Activated T-cell treated with anti-CD3 and anti-CD28 coated beads for 48 hours (primary cell): ENCODE measurements around the gene LAMB2.

Source experiments
- DNase-seq: peaks from one replicate; pipeline ENCODE4 v3.0.0-alpha.2; 2020; ENCODE audit warnings: low read depth

LAMB2 gene

GRCh38 chr3:49132437-49133225 lies at the start of gene LAMB2:
Gene LAMB2, minus strand, starts transcription at chr3:49133050. Its CDS starts 183 bp downstream, at chr3:49132867.
- no peak for DNase-seq

- no peak for DNase-seq
Observed at GRCh38 chr3:49181351-49181750, 48.5 kb upstream of the LAMB2 start.

DNA sequence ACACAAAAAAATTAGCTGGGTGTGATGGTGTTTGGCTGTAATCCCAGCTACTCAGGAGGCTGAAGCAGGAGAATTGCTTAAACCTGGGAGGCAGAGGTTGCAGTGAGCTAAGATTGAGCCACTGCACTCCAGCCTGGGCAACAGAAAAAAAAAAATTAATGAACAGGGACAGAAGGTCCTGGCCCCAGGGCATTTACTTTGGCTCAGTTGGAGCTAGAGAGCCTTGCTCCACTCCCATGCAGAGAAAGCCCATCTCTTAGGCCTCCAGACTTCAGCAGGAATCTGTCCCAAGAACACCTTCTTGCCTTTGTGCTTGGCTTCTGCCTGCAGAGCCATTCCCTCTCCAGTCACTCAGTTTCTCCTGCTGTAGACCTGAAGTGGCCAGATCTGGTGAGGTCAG lies 47.3 kb upstream of the LAMB2 start:
- no peak for DNase-seq

- DNase-seq, result no peak
Observed at GRCh38 chr3:49177073-49177472, 44.2 kb upstream of the LAMB2 start.

- DNase-seq, result no peak
Observed at GRCh38 chr3:49175530-49175929, 42.7 kb upstream of the LAMB2 start.

DNA sequence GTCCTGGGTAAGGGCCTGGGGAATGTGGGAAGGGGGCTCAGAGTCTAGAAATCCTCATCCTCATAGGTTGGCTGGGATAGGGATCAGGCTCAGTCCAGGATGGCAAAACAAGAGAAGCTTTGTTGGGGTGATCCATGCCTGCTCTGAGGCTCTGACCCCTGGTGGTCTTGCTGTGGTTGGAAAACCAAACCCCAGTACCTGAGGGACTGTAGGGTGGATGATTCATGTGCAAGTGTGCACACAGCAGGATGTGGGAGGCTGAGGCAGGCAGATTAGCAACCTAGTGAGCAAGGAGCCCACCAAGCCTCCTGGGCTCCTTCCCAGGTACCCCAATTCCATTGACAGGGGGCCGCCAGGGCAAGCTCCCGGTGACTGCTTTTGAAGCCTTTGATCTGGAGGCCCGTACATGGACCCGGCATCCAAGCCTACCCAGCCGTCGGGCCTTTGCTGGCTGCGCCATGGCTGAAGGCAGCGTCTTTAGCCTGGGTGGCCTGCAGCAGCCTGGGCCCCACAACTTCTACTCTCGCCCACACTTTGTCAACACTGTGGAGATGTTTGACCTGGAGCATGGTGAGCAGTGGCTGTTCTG lies 41.6 kb upstream of the LAMB2 start:
- DNase-seq, result no peak

DNA sequence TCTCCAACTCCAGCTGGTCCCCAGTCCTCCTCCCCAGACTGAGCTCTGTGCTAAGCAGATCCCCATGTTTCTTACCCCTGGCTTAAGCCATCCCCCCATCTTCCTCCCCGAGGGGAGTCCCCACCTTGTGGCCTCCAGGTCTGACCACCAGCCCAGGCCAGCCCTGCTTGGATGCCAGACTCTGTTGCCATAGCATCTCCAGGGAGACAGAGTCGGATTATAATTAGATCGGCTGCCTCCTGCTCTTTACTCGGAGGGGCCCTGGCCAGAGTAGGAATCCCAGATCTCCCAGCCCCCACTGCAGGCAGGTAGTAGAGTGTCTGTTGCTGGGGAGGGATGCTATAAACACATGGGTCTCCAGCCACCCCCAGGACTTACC lies 40.9 kb upstream of the LAMB2 start:
- DNase-seq, result no peak

GRCh38 chr3:49173116-49173791 lies 40.4 kb upstream of the LAMB2 start:
- DNase-seq, result no peak

DNA sequence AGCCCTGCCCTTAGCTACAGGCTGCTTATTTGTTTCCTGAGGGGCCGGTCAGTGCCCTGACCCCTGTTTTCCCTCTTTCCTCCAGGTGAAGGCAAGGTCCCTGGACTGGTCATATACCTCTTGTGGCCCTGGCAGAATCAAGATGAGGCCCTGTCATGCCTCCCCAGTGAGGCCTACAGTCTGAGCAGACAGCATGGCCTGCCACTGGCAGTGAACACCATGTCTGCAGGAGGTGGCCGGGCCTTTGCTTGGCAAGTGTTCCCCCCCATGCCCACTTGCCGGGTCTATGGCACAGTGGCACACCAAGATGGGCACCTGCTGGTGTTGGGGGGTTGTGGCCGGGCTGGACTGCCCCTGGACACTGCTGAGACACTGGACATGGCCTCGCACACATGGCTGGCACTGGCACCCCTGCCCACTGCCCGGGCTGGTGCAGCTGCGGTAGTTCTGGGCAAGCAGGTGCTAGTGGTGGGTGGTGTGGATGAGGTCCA lies 39.7 kb upstream of the LAMB2 start:
- DNase-seq, result no peak

- no peak for DNase-seq
Observed at GRCh38 chr3:49171775-49172500, 39.1 kb upstream of the LAMB2 start.

DNA sequence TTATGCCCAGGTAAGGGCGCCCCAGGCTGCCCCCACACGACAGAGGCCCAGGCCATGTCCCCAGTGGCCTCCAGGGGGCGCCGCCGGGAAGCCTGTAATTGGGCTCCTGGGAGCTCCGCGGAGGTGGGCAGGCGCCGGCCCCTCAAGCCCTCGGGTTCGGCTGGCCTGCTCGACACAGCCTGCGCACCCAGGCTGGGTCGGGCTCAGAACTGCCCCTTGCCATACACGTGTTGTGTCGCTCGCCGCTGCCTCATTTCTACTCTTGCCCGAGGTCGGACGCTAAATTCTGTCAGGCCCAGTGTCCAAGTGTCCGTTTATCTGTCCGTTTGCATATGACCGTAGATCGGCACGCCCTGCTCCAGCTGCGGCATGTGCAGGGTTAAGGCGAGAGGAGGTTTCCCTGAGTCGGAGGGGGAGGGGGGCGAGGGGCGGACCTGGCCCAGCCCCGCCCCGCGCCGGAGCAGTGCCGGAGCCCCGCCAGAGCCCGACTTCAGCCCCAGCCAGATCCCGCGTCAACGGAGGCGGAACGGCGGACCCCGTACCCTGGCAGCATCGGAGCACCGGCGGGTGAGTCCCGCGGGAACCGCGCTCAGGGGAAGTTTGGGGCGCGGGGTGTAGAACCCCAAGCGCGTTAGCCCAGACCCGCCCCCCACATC lies 38.4 kb upstream of the LAMB2 start, which contains the start of gene KLHDC8B:
Gene KLHDC8B (plus strand): TSS at position 480 of the 656 bp plus-strand sequence. CDS start 1,172 bp downstream, outside the sequence.
- DNase-seq, result peak; percentile 83

DNA sequence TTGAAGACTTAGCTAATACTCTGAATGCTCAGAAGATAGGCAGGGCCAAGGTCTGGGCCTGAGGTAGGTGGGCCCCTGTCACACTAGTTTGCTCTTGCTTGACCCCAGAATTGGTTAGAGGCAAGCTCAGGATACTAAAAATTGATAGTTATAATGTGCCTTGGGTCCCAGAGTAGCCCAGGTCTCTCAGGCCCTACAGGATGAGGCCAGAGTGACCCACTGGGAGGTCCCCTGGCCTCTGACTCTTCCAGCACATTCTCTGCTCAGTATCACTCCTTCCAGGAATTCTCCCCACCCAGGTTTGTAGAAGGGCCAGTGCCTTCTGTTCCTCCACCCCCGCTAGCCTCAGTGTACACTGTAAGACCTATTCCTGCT lies 37.9 kb upstream of the LAMB2 start:
- DNase-seq, result no peak

GRCh38 chr3:49166752-49167556 lies 34.1 kb upstream of the LAMB2 start:
- DNase-seq, result no peak

GRCh38 chr3:49165771-49166751 lies 33.2 kb upstream of the LAMB2 start, which contains the start of gene CCDC71:
Gene CCDC71, minus strand, starts transcription at chr3:49166331. Its CDS starts 2,123 bp downstream, at chr3:49164208.
- peak; percentile 78 for DNase-seq

DNA sequence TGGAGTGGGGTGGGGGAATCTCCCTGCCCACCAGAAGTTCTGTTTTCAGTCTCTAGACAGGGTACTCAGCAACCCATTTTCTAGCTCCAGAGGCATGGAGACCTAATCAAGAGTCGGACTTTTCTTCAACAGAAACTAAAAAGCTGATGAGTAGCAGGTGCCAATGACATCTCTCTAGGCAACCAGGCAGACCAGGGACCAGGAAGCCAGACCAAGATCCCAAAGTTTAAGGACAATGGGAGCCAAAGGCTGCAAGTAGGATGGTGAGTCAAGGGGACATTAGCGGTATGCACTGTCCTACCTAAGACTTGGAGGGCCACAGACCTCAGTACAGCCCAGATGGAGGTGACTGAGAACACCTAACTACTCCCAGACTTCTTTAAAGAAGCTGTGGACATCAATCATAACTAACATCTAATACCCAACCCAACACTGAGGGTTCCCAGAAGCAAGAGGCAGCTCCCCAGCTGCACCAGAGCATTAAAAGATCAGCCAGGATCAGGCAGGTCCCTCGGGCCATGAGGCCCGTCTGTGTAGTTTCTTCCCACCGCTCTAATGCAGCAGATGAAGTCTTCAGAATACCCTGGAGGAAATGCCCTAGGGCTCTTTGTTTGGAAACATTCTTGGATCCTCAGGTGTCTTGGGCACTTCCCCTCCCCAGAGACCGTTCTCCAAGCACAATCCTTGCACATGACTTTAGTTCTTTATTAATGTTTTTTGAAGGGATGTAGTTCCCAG lies 32.3 kb upstream of the LAMB2 start:
- no peak for DNase-seq

- DNase-seq, result no peak
Observed at GRCh38 chr3:49163609-49164008, 30.8 kb upstream of the LAMB2 start.

DNA sequence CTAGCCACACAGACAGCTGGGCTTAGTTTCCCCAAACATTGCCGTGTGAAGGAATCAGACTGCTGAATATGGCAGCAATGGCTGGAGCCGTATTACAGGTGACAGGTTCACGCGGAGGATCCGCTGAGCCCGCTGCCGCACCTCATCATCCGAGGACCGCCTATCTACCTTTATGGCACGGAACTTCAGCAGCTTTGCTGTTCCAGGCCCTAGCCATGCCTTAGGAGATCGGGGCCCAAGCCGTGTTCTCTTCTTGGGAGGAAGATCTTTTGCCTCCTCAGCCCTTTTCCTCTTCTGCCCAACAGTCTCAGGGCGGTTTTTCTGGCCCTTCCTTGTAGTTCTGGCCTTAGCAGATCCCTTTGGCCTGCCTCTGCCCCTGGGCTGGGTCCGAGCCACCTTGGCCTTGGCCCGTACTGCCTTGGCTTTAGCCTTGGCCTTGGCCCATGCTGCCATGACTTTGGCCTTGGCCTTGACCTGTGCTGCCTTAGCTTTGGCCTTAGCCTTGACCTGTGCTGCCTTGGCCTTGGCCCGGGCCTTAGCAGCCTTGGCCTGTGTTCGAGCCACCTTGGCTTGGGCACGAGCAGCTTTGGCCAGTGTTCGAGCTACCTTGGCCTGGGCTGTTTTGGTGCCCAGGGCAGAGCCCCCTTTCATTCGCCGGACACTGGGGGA lies 30.0 kb upstream of the LAMB2 start:
- DNase-seq, result no peak

GRCh38 chr3:49161808-49162530 lies 29.1 kb upstream of the LAMB2 start:
- peak; percentile 15 for DNase-seq
